HG02759 (cell line): ENCODE results near the gene PER1.

Experiments used
- ATAC-seq: cut with Tn5 transposase; IDR thresholded peaks from one replicate; pipeline ENCODE4 v1.9.1; 2021; ENCODE audit warnings: mild to moderate bottlenecking, moderate library complexity; ENCODE audit not compliant: unreplicated experiment

Gene PER1

DNA sequence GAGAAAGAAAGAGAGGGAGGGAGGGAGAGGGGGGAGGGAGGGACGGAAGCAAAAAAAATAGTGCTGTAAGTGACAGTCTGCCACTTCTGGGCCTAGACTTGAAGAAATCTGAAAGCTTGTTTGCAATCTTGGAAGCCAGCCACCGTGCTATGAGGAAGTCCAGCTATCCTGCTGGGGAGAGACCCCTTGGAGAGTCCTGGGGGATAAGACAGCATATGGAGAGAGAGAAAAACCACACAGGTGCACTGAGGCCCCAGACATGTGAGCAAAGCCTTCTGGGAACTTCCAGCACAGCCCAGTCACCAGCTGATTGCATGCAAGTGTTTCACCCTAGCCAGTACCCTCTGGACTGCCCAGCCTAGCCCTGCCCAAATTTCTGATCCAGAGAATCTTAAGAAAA is 52.1 kb downstream of the PER1 start:
- no peak for ATAC-seq

GRCh38 chr17:8096541-8096940 is 55.7 kb downstream of the PER1 start:
- no peak for ATAC-seq

- ATAC-seq: no peak
These were observed 56.8 kb downstream of the PER1 start for GRCh38 chr17:8095361-8095760.

DNA sequence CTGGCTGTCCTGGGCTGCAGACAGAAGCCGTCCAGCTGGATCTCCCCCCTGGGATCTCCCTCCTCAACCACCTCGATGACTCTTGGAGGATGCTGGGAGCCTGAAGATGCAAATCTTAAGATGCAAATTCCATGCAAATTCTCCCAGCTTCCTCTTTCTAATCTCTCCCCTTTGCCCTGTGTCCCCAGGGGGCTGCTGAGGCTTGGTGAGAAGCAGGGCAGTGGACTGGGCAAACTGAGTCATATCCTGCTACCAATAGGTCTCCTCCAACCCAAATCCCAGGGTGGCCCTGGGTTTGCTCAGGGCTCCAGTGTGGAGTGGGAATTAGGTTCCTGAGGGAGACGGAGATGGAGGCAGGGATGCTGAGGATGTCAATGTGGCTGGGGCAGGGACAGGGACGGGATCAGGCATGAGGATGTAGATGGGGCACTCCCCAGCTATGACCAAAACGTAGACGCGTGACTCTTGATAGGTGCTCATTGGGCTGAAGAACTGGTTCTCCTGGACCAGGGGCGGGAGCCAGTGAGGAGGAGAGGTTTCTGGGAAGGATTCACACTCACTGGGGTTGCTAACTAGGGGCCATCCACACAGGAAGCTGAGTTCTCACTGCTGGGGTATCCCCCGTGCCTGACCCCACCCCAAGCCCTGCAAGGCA is 61.0 kb downstream of the PER1 start:
- ATAC-seq: peak; percentile 67
